Endothelial cell of umbilical vein (primary cell): ENCODE measurements around the gene MACROD2. TPM values are rescaled to one million over a fixed set of nuclear protein-coding genes. Genes with fewer than 3 reads are reported as not detected.

Experiments used
- BruUV-seq: library from RNA; stranded (reverse); fragments of 400-500 nt; replicated peaks from 2 replicates; lab custom pipeline; 2021; lab: Mats Ljungman, UMichigan
- CTCF ChIA-PET: fragments of 300-600, 350-600 bp; sonication (Branson Sonifier 250); formaldehyde crosslinking; loops from one replicate; lab custom pipeline; 2021; ENCODE audit warnings: antibody characterized with exemption, inconsistent platforms; lab: Charles Lee
- POLR2A ChIA-PET: fragments of 300-600, 350-600 bp; sonication (Branson Sonifier 250); formaldehyde crosslinking; loops from one replicate; lab custom pipeline; 2021; ENCODE audit warnings: antibody characterized with exemption, inconsistent platforms; lab: Charles Lee
- DNase-seq: peaks from one replicate; pipeline ENCODE4 v3.0.0-alpha.2; 2011; ENCODE audit warnings: low read depth, low spot score
- FAIRE-seq: peaks from 2 replicates; lab custom pipeline; 2011; peaks lifted over from hg19 to GRCh38; lab: Jason Lieb, UNC
- H2AFZ ChIP-seq: 2 replicates; pipeline ENCODE4 v1.6.0; 2012; ENCODE audit warnings: low read depth, low read length, control low read depth, inconsistent platforms
- H3K27ac ChIP-seq: 2 replicates; pipeline ENCODE4 v1.5.1; 2011; ENCODE audit warnings: low read depth, mild to moderate bottlenecking, control low read depth, low read length, moderate library complexity; ENCODE audit not compliant: insufficient read depth
- H3K27me3 ChIP-seq, 2 experiments: 2 replicates each; pipeline versions ENCODE4 v1.6.0 to v1.6.1; 2011; ENCODE audit warnings: low read length in 2 of 2, mixed read lengths in 1 of 2; ENCODE audit not compliant: control insufficient read depth in 2 of 2, insufficient read depth in 2 of 2
- H3K36me3 ChIP-seq, 2 experiments: 2 replicates in 1 of 2; 3 replicates in 1 of 2; pipeline ENCODE4 v1.5.1; 2011; ENCODE audit warnings: low read length in 2 of 2, mild to moderate bottlenecking in 1 of 2, moderate library complexity in 1 of 2; ENCODE audit not compliant: control insufficient read depth in 2 of 2, insufficient read depth in 2 of 2; ENCODE audit errors: extremely low read depth in 1 of 2
- H3K4me1 ChIP-seq: 3 replicates; pipeline ENCODE4 v1.5.1; 2011; ENCODE audit warnings: mild to moderate bottlenecking, low read length; ENCODE audit not compliant: control insufficient read depth, insufficient read depth; ENCODE audit errors: extremely low read depth
- H3K4me2 ChIP-seq: 2 replicates; pipeline ENCODE4 v1.6.1; 2011; ENCODE audit warnings: low read length, control low read depth, mixed read lengths; ENCODE audit not compliant: insufficient read depth
- H3K4me3 ChIP-seq, 3 experiments: fragments of 200-600 bp in 1 of 3; sonication (generic), shearing (Covaris generic) in 1 of 3; replicated peaks in 1 of 3; 2 replicates each; pipeline ENCODE4 v1.5.1; 2011 to 2016; ENCODE audit warnings: control low read depth in 3 of 3, low read length in 3 of 3, mild to moderate bottlenecking in 2 of 3, inconsistent platforms in 1 of 3, low read depth in 1 of 3, moderate library complexity in 1 of 3; ENCODE audit not compliant: insufficient read depth in 1 of 3
- H3K79me2 ChIP-seq: 2 replicates; pipeline ENCODE4 v1.6.0; 2012; ENCODE audit warnings: low read length, inconsistent platforms; ENCODE audit not compliant: control insufficient read depth, insufficient read depth
- H3K9ac ChIP-seq: replicated peaks from 2 replicates; pipeline ENCODE3; 2011; ENCODE audit warnings: low read length, control low read depth; ENCODE audit not compliant: insufficient read depth; ENCODE audit errors: extremely low read depth
- H3K9me1 ChIP-seq: replicated peaks from 3 replicates; pipeline ENCODE4 v1.6.0; 2011; ENCODE audit warnings: mild to moderate bottlenecking, low read length; ENCODE audit not compliant: control insufficient read depth, insufficient read depth; ENCODE audit errors: extremely low read depth
- H3K9me3 ChIP-seq: replicated peaks from 2 replicates; pipeline ENCODE4 v1.5.1; 2012; ENCODE audit warnings: low read length, inconsistent platforms; ENCODE audit not compliant: control insufficient read depth, insufficient read depth
- H4K20me1 ChIP-seq: replicated peaks from 2 replicates; pipeline ENCODE3; 2011; ENCODE audit warnings: mild to moderate bottlenecking, low read length; ENCODE audit not compliant: control insufficient read depth, insufficient read depth; ENCODE audit errors: extremely low read depth
- CTCF ChIP-seq, 2 donors: IDR thresholded peaks; 1 replicate in 1 of 2; 2 replicates in 1 of 2; pipeline ENCODE4 v1.5.1; 2011; ENCODE audit warnings: low read length in 2 of 2, mild to moderate bottlenecking in 2 of 2, moderate library complexity in 2 of 2, control low read depth in 1 of 2, inconsistent platforms in 1 of 2, low read depth in 1 of 2; ENCODE audit not compliant: insufficient read depth in 1 of 2; ENCODE audit errors: extremely low read depth in 1 of 2
- EZH2 ChIP-seq: IDR thresholded peaks from 2 replicates; pipeline ENCODE4 v1.6.1; 2012; ENCODE audit warnings: borderline replicate concordance, low read depth, mild to moderate bottlenecking, moderate library complexity, low read length, inconsistent platforms; ENCODE audit not compliant: severe bottlenecking
- FOS ChIP-seq: IDR thresholded peaks from 2 replicates; pipeline ENCODE4 v1.6.1; 2011; ENCODE audit warnings: mild to moderate bottlenecking, low read length, moderate library complexity, borderline replicate concordance; ENCODE audit not compliant: insufficient read depth
- GATA2 ChIP-seq: IDR thresholded peaks from 2 replicates; pipeline ENCODE4 v1.7.0; 2011; ENCODE audit warnings: low read depth, mild to moderate bottlenecking, moderate library complexity, mixed read lengths, low read length; ENCODE audit not compliant: insufficient read length, insufficient read depth
- JUN ChIP-seq: IDR thresholded peaks from 2 replicates; pipeline ENCODE4 v1.6.1; 2011; ENCODE audit warnings: borderline replicate concordance, low read depth; ENCODE audit not compliant: insufficient read length, insufficient read depth
- MAX ChIP-seq: IDR thresholded peaks from 2 replicates; pipeline ENCODE4 v1.6.1; 2011; ENCODE audit not compliant: insufficient read depth, insufficient read length
- MYC ChIP-seq: IDR thresholded peaks from one replicate; pipeline ENCODE4 v1.6.1; 2011; ENCODE audit warnings: mild to moderate bottlenecking, low read depth, low read length
- POLR2A ChIP-seq: IDR thresholded peaks from 2 replicates; pipeline ENCODE4 v1.6.1; 2012; ENCODE audit warnings: low read depth, mild to moderate bottlenecking, control low read depth, low read length
- POLR2AphosphoS5 ChIP-seq: IDR thresholded peaks from 2 replicates; pipeline ENCODE4 v1.6.1; 2012; ENCODE audit warnings: low read depth, mild to moderate bottlenecking, control low read depth, low read length, moderate library complexity; ENCODE audit not compliant: insufficient read depth
- dilution Hi-C: fragments of 300-500 bp; cut with MboI; formaldehyde crosslinking; loops from one replicate; pipeline ENCODE4 v1.15.0; 2019; ENCODE audit warnings: low sequenced_read_pairs; ENCODE audit not compliant: extremely low pct_ligation_motif_present
- intact Hi-C: fragments of 100-400 bp; cut with micrococcal nuclease; formaldehyde crosslinking; loops from one replicate; pipeline ENCODE4 v1.10.0; 2022
- polyA plus RNA-seq, 4 experiments: library from polyadenylated mRNA; depleted of rRNA in 3 of 4; stranded (reverse) in 3 of 4; unstranded in 1 of 4; fragments of >200 nt; gene quantifications; 2 replicates each; pipeline versions ENCODE4 v1.2.1 to v1.2.3, GENCODE V29; 2011 to 2012; ENCODE audit warnings: missing spikeins in 1 of 4
- total RNA-seq: library from RNA; stranded (reverse); gene quantifications from 2 replicates; pipeline ENCODE4 v1.2.3, GENCODE V29; 2021

Gene MACROD2
- total and polyA plus RNA-seq, 2 donors (not counting 3 experiments of a cell fraction or from before 2014, with no cell fraction given) = 0.11 to 0.73 TPM

- no peaks in the 10 kb centered on the region for H3K36me3 ChIP-seq
- POLR2A ChIA-PET = no interaction called here
- no peak overlapping the region for H3K4me2 ChIP-seq
- no TSS peak for BruUV-seq
- H4K20me1 ChIP-seq = no peaks in the 10 kb centered on the region
- CTCF ChIA-PET = no interaction called here
- dilution Hi-C loops = no loop called here
- no peaks in the 10 kb centered on the region for H3K9me3 ChIP-seq
- FAIRE-seq (no peak), DNase-seq (no peak)
- intact Hi-C loops = no loop called here
- H3K27ac ChIP-seq = no peak overlapping the region
- H3K79me2 ChIP-seq = no peaks in the 10 kb centered on the region
- no peak overlapping the region for H3K4me3 ChIP-seq
- H2AFZ ChIP-seq = no peak overlapping the region
- H3K9ac ChIP-seq = no peak overlapping the region
- H3K9me1 ChIP-seq = no peaks in the 10 kb centered on the region
- no peaks in the 10 kb centered on the region for H3K4me1 ChIP-seq
- TF ChIP-seq FOS = no peak
- TF ChIP-seq CTCF (IDR thresholded peaks at IDR 0.05; ENCODE audit: extremely low read depth in 1 of 2, insufficient read depth in 1 of 2, low read depth in 1 of 2, low read length in 2 of 2) = no peak
- TF ChIP-seq POLR2A = no peak
- no peak for TF ChIP-seq JUN
- TF ChIP-seq MAX = no peak
- no peak for TF ChIP-seq GATA2
- TF ChIP-seq MYC = no peak
- TF ChIP-seq EZH2 = no peak
- TF ChIP-seq POLR2AphosphoS5 = no peak
- no peaks in the 10 kb centered on the region for H3K27me3 ChIP-seq
Measured at GRCh38 chr20:15862178-15862577, 1866.9 kb downstream of the MACROD2 start.
